GM12875 (cell line): Measurements from ENCODE around the gene ZNF771.
"Not testable (repeated sequence)": the region's sequence is repeated elsewhere in the genome, so short reads cannot be mapped to it uniquely, and the experiment has no call there.

Experiments
- H3K4me3 ChIP-seq: one replicate; pipeline ENCODE4 v1.5.1; 2011; ENCODE audit warnings: low read depth, low read length, control low read depth
- TF ChIP-seq, protein P1 (sequence below): IDR thresholded peaks from 2 replicates; pipeline ENCODE4 v1.5.1; 2011; ENCODE audit warnings: low read depth, mild to moderate bottlenecking, control low read depth, inconsistent platforms, low read length, moderate library complexity, borderline replicate concordance; ENCODE audit not compliant: insufficient read depth

ZNF771 gene

GRCh38 chr16:30458561-30459394 lies 51.4 kb downstream of the ZNF771 start:
- H3K4me3 ChIP-seq: peak overlapping the region; percentile 31

DNA sequence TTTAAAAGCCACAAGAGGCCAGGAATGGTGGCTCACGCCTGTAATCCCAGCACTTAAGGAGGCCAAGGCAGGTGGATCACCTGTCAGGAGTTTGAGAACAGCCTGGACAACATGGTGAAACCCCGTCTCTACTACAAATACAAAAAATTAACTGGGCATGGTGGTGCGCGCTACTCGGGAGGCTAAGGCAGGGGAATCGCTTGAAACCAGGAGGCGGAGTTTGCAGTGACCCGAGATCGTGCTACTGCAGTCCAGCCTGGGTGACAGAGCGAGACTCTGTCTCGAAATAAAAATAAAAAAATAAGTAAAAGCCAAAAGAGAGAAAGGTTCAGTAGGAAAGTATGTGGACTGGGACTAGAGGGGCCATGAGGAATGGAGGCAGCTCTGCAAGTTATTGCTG lies 52.0 kb downstream of the ZNF771 start:
- TF ChIP-seq, protein P1, sequence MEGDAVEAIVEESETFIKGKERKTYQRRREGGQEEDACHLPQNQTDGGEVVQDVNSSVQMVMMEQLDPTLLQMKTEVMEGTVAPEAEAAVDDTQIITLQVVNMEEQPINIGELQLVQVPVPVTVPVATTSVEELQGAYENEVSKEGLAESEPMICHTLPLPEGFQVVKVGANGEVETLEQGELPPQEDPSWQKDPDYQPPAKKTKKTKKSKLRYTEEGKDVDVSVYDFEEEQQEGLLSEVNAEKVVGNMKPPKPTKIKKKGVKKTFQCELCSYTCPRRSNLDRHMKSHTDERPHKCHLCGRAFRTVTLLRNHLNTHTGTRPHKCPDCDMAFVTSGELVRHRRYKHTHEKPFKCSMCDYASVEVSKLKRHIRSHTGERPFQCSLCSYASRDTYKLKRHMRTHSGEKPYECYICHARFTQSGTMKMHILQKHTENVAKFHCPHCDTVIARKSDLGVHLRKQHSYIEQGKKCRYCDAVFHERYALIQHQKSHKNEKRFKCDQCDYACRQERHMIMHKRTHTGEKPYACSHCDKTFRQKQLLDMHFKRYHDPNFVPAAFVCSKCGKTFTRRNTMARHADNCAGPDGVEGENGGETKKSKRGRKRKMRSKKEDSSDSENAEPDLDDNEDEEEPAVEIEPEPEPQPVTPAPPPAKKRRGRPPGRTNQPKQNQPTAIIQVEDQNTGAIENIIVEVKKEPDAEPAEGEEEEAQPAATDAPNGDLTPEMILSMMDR: no peak
- no peak overlapping the region for H3K4me3 ChIP-seq

More at GRCh38 chr16:30458561-30459394, 51.4 kb downstream of the ZNF771 start:
- TF ChIP-seq, protein P1: no peak

DNA sequence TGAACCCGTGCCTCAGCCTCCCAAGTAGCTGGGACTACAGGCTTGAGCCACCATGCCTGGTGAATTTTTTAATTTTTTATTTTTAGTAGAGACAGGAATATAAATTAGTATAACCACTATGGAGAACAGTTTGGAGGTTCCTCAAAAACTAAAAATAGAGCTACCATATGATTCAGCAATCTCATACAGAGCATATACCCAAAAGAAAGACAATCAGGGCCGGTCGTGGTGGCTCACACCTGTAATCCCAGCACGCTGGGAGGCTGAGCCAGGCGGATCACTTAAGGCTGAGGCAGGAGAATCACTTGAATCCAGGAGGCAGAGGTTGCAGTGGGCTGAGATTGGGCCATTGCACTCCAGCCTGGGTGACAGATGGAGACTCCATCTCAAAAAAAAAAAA lies 54.0 kb downstream of the ZNF771 start:
- not testable (repeated sequence) for H3K4me3 ChIP-seq

DNA sequence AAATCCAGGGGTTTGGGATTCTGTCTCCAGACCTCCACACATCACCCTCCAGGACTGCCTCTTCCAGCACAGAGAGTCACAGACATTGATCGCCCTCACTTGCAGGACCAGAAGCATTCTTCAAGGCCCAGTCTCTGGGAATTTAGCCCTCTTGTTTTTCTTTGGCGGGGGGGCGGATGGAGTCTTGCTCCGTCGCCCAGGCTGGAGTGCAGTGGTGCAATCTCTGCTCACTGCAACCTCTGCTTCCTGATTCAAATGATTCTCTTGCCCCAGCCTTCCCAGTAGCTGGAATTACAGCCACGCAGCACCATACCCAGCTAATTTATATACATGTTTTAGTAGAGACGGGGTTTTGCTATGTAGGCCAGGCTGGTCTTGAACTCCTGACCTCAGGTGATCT lies 56.7 kb downstream of the ZNF771 start:
- no peak overlapping the region for H3K4me3 ChIP-seq
- TF ChIP-seq, protein P1: no peak
